SH-SY5Y (cell line): Measurements from ENCODE around the gene GCN1.

ENCODE experiments used
- GATA2 ChIP-seq: IDR thresholded peaks from 2 replicates; pipeline ENCODE4 v1.6.1; 2011; ENCODE audit warnings: mild to moderate bottlenecking, low read depth, low read length
- GATA3 ChIP-seq: IDR thresholded peaks from 2 replicates; pipeline ENCODE4 v1.6.1; 2011; ENCODE audit warnings: low read depth, mild to moderate bottlenecking, low read length, moderate library complexity

- TF ChIP-seq GATA2 (no peak), GATA3 (no peak)
Observed at GRCh38 chr12:120222288-120222832, 27.8 kb upstream of the GCN1 start.
